OCI-LY7 (cell line): Measurements from ENCODE around the gene CPS1. TPM values are rescaled to one million over a fixed set of nuclear protein-coding genes. Genes with fewer than 3 reads are reported as not detected.

Experiments used
- BruUV-seq: library from RNA; stranded (reverse); fragments of 400-500 nt; replicated peaks from 2 replicates; lab custom pipeline; 2021; lab: Mats Ljungman, UMichigan
- CTCF ChIA-PET: fragments of 300-600 bp; sonication (Branson Sonifier 250); formaldehyde crosslinking; loops from one replicate; lab custom pipeline; 2022; ENCODE audit warnings: antibody characterized with exemption; ENCODE audit not compliant: unreplicated experiment; lab: Charles Lee
- POLR2A ChIA-PET: fragments of 300-600 bp; sonication (Branson Sonifier 250); formaldehyde crosslinking; loops from one replicate; lab custom pipeline; 2022; ENCODE audit warnings: antibody characterized with exemption; lab: Charles Lee
- DNase-seq: peaks from one replicate; pipeline ENCODE4 v3.0.0-alpha.2; 2015; ENCODE audit warnings: low spot score
- H2AFZ ChIP-seq: fragments of 200-600 bp; sonication (generic), shearing (Covaris generic); 2 replicates; pipeline ENCODE4 v1.6.1; 2014; ENCODE audit warnings: mild to moderate bottlenecking, antibody characterized with exemption, low read length, moderate library complexity
- H3K27ac ChIP-seq: fragments of 200-600 bp; sonication (generic); 2 replicates; pipeline ENCODE4 v1.5.1; 2014; ENCODE audit warnings: mixed run types, low read depth, mild to moderate bottlenecking, moderate library complexity, low read length, inconsistent platforms; ENCODE audit not compliant: poor library complexity, severe bottlenecking
- H3K36me3 ChIP-seq: fragments of 200-600 bp; sonication (generic); 2 replicates; pipeline ENCODE4 v1.6.1; 2014; ENCODE audit warnings: mild to moderate bottlenecking, antibody characterized with exemption, low read length, moderate library complexity, mixed read lengths; ENCODE audit not compliant: insufficient read depth
- H3K4me1 ChIP-seq: fragments of 200-600 bp; sonication (generic); 2 replicates; pipeline ENCODE4 v1.5.1; 2014; ENCODE audit warnings: mild to moderate bottlenecking, low read length; ENCODE audit not compliant: insufficient read depth, poor library complexity, severe bottlenecking
- H3K4me2 ChIP-seq: fragments of 200-600 bp; sonication (generic); 2 replicates; pipeline ENCODE4 v1.6.1; 2014; ENCODE audit warnings: mild to moderate bottlenecking, low read length
- H3K4me3 ChIP-seq: fragments of 200-600 bp; sonication (generic); 2 replicates; pipeline ENCODE4 v1.5.1; 2014; ENCODE audit warnings: mild to moderate bottlenecking, low read depth, low read length; ENCODE audit not compliant: poor library complexity, severe bottlenecking
- H3K79me2 ChIP-seq: fragments of 200-600 bp; sonication (generic); 2 replicates; pipeline ENCODE4 v1.6.1; 2016; ENCODE audit warnings: low read depth, mild to moderate bottlenecking, low read length, moderate library complexity, mixed read lengths; ENCODE audit not compliant: insufficient read depth
- H3K9me2 ChIP-seq: fragments of 200-600 bp; sonication (generic); 2 replicates; pipeline ENCODE4 v1.6.1; 2016; ENCODE audit warnings: mild to moderate bottlenecking, low read length, mixed read lengths; ENCODE audit not compliant: insufficient read depth
- H3K9me3 ChIP-seq: fragments of 200-600 bp; sonication (generic); 2 replicates; pipeline ENCODE4 v1.6.1; 2014; ENCODE audit warnings: mild to moderate bottlenecking, mixed run types, low read length, mixed read lengths
- H4K20me1 ChIP-seq: fragments of 200-600 bp; sonication (generic); 2 replicates; pipeline ENCODE4 v1.6.1; 2014; ENCODE audit warnings: mild to moderate bottlenecking, antibody characterized with exemption, low read length, moderate library complexity, mixed read lengths; ENCODE audit not compliant: insufficient read depth
- EZH2phosphoT487 ChIP-seq: fragments of 200-600 bp; sonication (generic); IDR thresholded peaks from 2 replicates; pipeline ENCODE4 v1.6.1; 2018; ENCODE audit warnings: low read depth, borderline replicate concordance, mild to moderate bottlenecking, mixed run types, antibody characterized with exemption, low read length, moderate library complexity, mixed read lengths
- intact Hi-C: fragments of 100-400 bp; cut with micrococcal nuclease; formaldehyde crosslinking; loops from one replicate; pipeline ENCODE4 v1.10.0; 2022; ENCODE audit not compliant: unreplicated experiment
- total RNA-seq, 2 experiments: library from RNA; depleted of rRNA in 1 of 2; stranded (reverse); fragments of >200 nt in 1 of 2; shearing (Covaris generic) in 1 of 2; gene quantifications; 2 replicates each; pipeline ENCODE4 v1.2.3, GENCODE V29; 2014 to 2022
- TF ChIP-seq, protein P1 (sequence below): fragments of 200-600 bp; sonication (generic); conservative IDR thresholded peaks from 2 replicates; pipeline ENCODE4 v1.5.1; 2014; ENCODE audit warnings: mild to moderate bottlenecking, antibody characterized with exemption, low read length, moderate library complexity, mixed read lengths

CPS1 gene
- total RNA-seq, 2 experiments from 2014 or later, result 0.06 to 0.27 TPM

DNA sequence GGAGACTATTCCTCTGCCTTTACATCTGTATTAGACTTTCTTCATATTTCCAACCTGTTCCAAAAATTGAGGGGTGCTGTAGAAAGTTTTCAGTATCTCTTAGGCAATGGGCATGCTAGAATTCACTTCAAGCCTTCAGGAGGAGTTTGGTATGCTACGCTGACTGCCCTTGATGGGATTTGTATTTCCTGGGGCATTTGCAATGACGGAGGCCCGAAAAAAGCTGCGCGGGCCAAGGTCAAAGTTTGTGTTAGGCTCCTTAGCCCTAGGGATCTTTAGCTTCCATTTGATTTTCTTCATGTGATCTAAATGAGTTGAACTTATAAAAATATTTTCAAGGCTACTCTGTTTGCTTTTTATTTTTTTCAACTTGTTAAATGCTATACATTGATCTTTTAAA, 5.1 kb downstream of the CPS1 start:
- TF ChIP-seq, protein P1, sequence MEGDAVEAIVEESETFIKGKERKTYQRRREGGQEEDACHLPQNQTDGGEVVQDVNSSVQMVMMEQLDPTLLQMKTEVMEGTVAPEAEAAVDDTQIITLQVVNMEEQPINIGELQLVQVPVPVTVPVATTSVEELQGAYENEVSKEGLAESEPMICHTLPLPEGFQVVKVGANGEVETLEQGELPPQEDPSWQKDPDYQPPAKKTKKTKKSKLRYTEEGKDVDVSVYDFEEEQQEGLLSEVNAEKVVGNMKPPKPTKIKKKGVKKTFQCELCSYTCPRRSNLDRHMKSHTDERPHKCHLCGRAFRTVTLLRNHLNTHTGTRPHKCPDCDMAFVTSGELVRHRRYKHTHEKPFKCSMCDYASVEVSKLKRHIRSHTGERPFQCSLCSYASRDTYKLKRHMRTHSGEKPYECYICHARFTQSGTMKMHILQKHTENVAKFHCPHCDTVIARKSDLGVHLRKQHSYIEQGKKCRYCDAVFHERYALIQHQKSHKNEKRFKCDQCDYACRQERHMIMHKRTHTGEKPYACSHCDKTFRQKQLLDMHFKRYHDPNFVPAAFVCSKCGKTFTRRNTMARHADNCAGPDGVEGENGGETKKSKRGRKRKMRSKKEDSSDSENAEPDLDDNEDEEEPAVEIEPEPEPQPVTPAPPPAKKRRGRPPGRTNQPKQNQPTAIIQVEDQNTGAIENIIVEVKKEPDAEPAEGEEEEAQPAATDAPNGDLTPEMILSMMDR, result no peak
- no peak for TF ChIP-seq EZH2phosphoT487
- no TSS peak for BruUV-seq
- no peak for DNase-seq
- no peaks in the 10 kb centered on the region for H3K79me2 ChIP-seq
- H3K27ac ChIP-seq, result no peak overlapping the region
- intact Hi-C loops, result no loop called here
- H3K4me1 ChIP-seq, result no peaks in the 10 kb centered on the region
- H3K4me2 ChIP-seq, result no peak overlapping the region
- H2AFZ ChIP-seq, result no peak overlapping the region
- no peaks in the 10 kb centered on the region for H3K9me3 ChIP-seq
- ChIA-PET CTCF (no interaction called here), POLR2A (interaction anchor here (1.0 kb wide), 1 partner anchor 33 kb away, joined by 3 read pairs; no protein-coding TSS in a partner anchor)
- no peak overlapping the region for H3K4me3 ChIP-seq
- H3K9me2 ChIP-seq, result no peaks in the 10 kb centered on the region
- no peaks in the 10 kb centered on the region for H3K36me3 ChIP-seq
- H4K20me1 ChIP-seq, result no peaks in the 10 kb centered on the region

DNA sequence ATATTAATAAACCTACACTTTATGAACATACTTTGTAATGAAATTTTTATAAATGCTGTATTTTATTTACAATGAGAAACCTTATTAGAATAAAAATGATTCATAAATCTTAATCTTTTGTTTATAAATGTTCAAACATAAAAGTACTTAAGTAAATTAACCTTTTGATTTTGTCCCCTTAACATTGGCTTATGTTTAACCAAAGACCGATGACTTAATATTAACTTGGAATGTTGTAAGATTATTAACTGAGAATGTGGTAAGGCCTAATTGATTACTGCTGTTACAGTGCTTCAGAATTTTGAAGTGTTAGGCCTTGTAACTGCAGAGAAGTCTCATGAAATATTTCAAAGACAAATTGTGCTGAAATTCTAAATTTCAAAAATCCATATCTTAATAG, 5.7 kb downstream of the CPS1 start:
- CTCF ChIA-PET, result no interaction called here

DNA sequence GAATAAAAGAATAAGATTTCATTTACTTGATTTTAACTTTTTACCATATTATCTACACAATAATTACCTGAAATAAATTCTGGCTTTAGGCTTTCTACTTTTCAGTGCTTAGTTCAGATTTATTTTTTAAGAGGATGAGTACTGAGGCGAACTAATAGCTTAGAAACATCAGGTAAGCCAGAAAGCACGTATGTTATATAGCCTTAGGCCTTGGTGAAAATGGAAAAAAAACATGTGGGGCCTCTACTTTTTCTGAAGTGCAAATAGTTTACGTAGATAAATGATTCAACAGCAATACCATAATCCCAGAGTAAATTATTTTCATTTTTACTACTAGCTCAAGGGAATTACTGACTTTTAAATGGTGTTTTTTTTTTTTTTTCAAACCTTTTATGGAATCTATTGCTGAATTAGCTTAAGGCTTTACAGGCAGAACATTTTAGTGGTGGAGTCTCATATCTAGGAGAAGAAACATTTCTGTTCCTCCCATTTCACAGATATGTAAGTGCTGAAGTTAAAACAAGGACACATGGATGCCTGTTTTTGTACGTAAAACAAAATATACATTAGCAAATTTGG, 6.2 kb downstream of the CPS1 start:
- H3K36me3 ChIP-seq, result no peaks in the 10 kb centered on the region
- ChIA-PET CTCF (no interaction called here), POLR2A (interaction anchor here (0.6 to 0.8 kb wide), 3 partner anchors 8 to 636 kb away, joined by 3 to 6 read pairs (median 4); no protein-coding TSS in a partner anchor)
- H3K9me2 ChIP-seq, result no peaks in the 10 kb centered on the region
- no peak overlapping the region for H3K4me2 ChIP-seq
- no peak overlapping the region for H2AFZ ChIP-seq
- no peaks in the 10 kb centered on the region for H3K79me2 ChIP-seq
- H3K4me1 ChIP-seq, result no peaks in the 10 kb centered on the region
- intact Hi-C loops, result no loop called here
- DNase-seq, result no peak
- no peaks in the 10 kb centered on the region for H4K20me1 ChIP-seq
- TF ChIP-seq, protein P1, result no peak
- TF ChIP-seq EZH2phosphoT487, result no peak
- no peak overlapping the region for H3K4me3 ChIP-seq
- H3K9me3 ChIP-seq, result no peaks in the 10 kb centered on the region
- H3K27ac ChIP-seq, result no peak overlapping the region
- BruUV-seq, result no TSS peak

More for the DNA sequence above, 5.7 kb downstream of the CPS1 start:
- no peak for DNase-seq
- no peak overlapping the region for H3K27ac ChIP-seq
- H2AFZ ChIP-seq, result no peak overlapping the region
- H3K4me1 ChIP-seq, result no peaks in the 10 kb centered on the region
- H3K4me2 ChIP-seq, result no peak overlapping the region
- no peaks in the 10 kb centered on the region for H3K36me3 ChIP-seq
- no peaks in the 10 kb centered on the region for H3K9me3 ChIP-seq
- H4K20me1 ChIP-seq, result no peaks in the 10 kb centered on the region
- no TSS peak for BruUV-seq
- no peaks in the 10 kb centered on the region for H3K79me2 ChIP-seq
- no peak overlapping the region for H3K4me3 ChIP-seq
- TF ChIP-seq, protein P1, result no peak
- no peak for TF ChIP-seq EZH2phosphoT487
- H3K9me2 ChIP-seq, result no peaks in the 10 kb centered on the region
- intact Hi-C loops, result no loop called here
- POLR2A ChIA-PET, result interaction anchor here (0.6 to 1.0 kb wide), 3 partner anchors 33 to 635 kb away, joined by 3 to 6 read pairs (median 4); no protein-coding TSS in a partner anchor
